Neural progenitor cell (in vitro differentiated cells): ENCODE results near the gene RNF214.

Experiments used
- CTCF ChIP-seq: fragments of 200-600 bp; sonication (generic); IDR thresholded peaks from 2 replicates; pipeline ENCODE4 v1.5.1; 2017; ENCODE audit warnings: antibody characterized with exemption, mild to moderate bottlenecking
- EZH2 ChIP-seq: fragments of 200-600 bp; sonication (generic); IDR thresholded peaks from 2 replicates; pipeline ENCODE4 v1.6.1; 2017; ENCODE audit warnings: antibody characterized with exemption, mild to moderate bottlenecking, moderate library complexity

- TF ChIP-seq CTCF = no peak
- no peak for TF ChIP-seq EZH2
Observed at GRCh38 chr11:117279711-117280376, 47.4 kb downstream of the RNF214 start.
